Measurements from ENCODE around the gene ASGR1. TPM values are rescaled to one million over a fixed set of nuclear protein-coding genes. Genes with fewer than 3 reads are reported as not detected.

Gene ASGR1
- total and polyA plus RNA-seq, 10 donors = 1.3 to 10.2 (median 3.8) TPM

GRCh38 chr17:7196651-7197401, 17.7 kb upstream of the ASGR1 start:
- Histone ChIP-seq H3K36me3 (peaks cover 0 to 89% (median 29%) of the 10 kb centered on the region in 6 donors), H3K4me1 (peaks cover 0 to 7% (median 0%) of the 10 kb centered on the region in 6 donors), H3K27me3 (replicated peaks in 1 of 7) (no peaks in the 10 kb centered on the region), H3K4me3 (no peak overlapping the region), H3K9me3 (no peaks in the 10 kb centered on the region), H3K27ac (no peak overlapping the region)
- no peak for TF ChIP-seq POLR2AphosphoS5 (IDR thresholded peaks at IDR 0.05)
- TF ChIP-seq CTCF (IDR thresholded peaks at IDR 0.05 in 8 of 11, conservative IDR thresholded peaks at IDR 0.05 in 3 of 11) = no peak
- intact Hi-C loops (cut with DNase I; ENCODE audit: low total_unique reads) = no loop called here
- 88 to 93% (median 92%) methylated on average over 22 of the region's 22 CpGs for WGBS, 5 donors
- no peak for DNase-seq

GRCh38 chr17:7195971-7196370, 16.8 kb upstream of the ASGR1 start:
- Histone ChIP-seq H3K4me3 (no peak overlapping the region), H3K9me3 (no peaks in the 10 kb centered on the region), H3K36me3 (peaks cover 0 to 89% (median 29%) of the 10 kb centered on the region in 6 donors), H3K27ac (no peak overlapping the region), H3K4me1 (peaks cover 0 to 8% (median 0%) of the 10 kb centered on the region in 6 donors), H3K27me3 (replicated peaks in 1 of 7) (no peaks in the 10 kb centered on the region)
- TF ChIP-seq CTCF (IDR thresholded peaks at IDR 0.05 in 8 of 11, conservative IDR thresholded peaks at IDR 0.05 in 3 of 11) (no peak), POLR2A (IDR thresholded peaks at IDR 0.05) (no peak), POLR2AphosphoS5 (IDR thresholded peaks at IDR 0.05) (no peak)
- no peak for DNase-seq
- WGBS, 5 donors = 88 to 99% (median 94%) methylated on average over 10 to 12 of the region's 12 CpGs
- intact Hi-C loops (cut with DNase I; ENCODE audit: low total_unique reads) = no loop called here

- intact Hi-C loops (cut with DNase I; ENCODE audit: low total_unique reads) = no loop called here
- Histone ChIP-seq H3K9me3 (no peaks in the 10 kb centered on the region), H3K4me3 (no peak overlapping the region), H3K36me3 (peaks cover 0 to 75% (median 29%) of the 10 kb centered on the region in 6 donors), H3K27ac (no peak overlapping the region), H3K4me1 (peaks cover 0 to 8% (median 0%) of the 10 kb centered on the region in 6 donors), H3K27me3 (replicated peaks in 1 of 7) (no peaks in the 10 kb centered on the region)
- 60 to 84% (median 74%) methylated on average over 12 of the region's 12 CpGs for WGBS, 5 donors
- DNase-seq = no peak
- TF ChIP-seq POLR2AphosphoS5 (IDR thresholded peaks at IDR 0.05) = no peak
- no peak for TF ChIP-seq CTCF (IDR thresholded peaks at IDR 0.05 in 8 of 11, conservative IDR thresholded peaks at IDR 0.05 in 3 of 11)
- TF ChIP-seq POLR2A (IDR thresholded peaks at IDR 0.05) = no peak
These were observed 13.2 kb upstream of the ASGR1 start for GRCh38 chr17:7192271-7192937.

All from spleen (tissue), 11 donors.